SK-N-SH (cell line): ENCODE measurements around the gene SLC3A2. TPM values are rescaled to one million over a fixed set of nuclear protein-coding genes. Genes with fewer than 3 reads are reported as not detected.
A peak's percentile ranks its signal among the peaks of the same experiment; 100 is the strongest.

Experiments
- CTCF ChIA-PET: fragments of 300-600, 350-600 bp; formaldehyde crosslinking; extraction: SDS; loops from one replicate; lab custom pipeline; 2021; lab: Yijun Ruan, JAX
- POLR2A ChIA-PET: fragments of 350-600 bp; sonication (Branson Sonifier 250); formaldehyde crosslinking; extraction: SDS; loops from one replicate; lab custom pipeline; 2020; ENCODE audit warnings: antibody characterized with exemption, inconsistent platforms; lab: Yijun Ruan, JAX
- DNase-seq: peaks from one replicate; pipeline ENCODE4 v3.0.0; 2012
- H2AFZ ChIP-seq: fragments of 200-600 bp; sonication (generic); 2 replicates; pipeline ENCODE4 v1.8.1; 2016; ENCODE audit warnings: antibody characterized with exemption, mild to moderate bottlenecking, low read depth
- H3F3A ChIP-seq: fragments of 200-600 bp; sonication (generic); replicated peaks from 2 replicates; pipeline ENCODE3; 2016; ENCODE audit warnings: antibody characterized with exemption, mild to moderate bottlenecking; ENCODE audit not compliant: insufficient read depth
- H3K27ac ChIP-seq, 2 experiments: fragments of 200-500 bp in 1 of 2; fragments of 200-600 bp in 1 of 2; sonication (Bioruptor generic) in 1 of 2; sonication (generic), shearing (Covaris generic) in 1 of 2; 2 replicates each; pipeline versions ENCODE4 v1.5.1 to v1.6.1; 2014 to 2016; ENCODE audit warnings: low read depth in 2 of 2, inconsistent platforms in 1 of 2, low read length in 1 of 2, mild to moderate bottlenecking in 1 of 2, mixed read lengths in 1 of 2
- H3K27me3 ChIP-seq: fragments of 200-600 bp; sonication (generic), shearing (Covaris generic); 2 replicates; pipeline ENCODE4 v1.6.1; 2016; ENCODE audit warnings: mixed run types; ENCODE audit not compliant: insufficient read depth
- H3K36me3 ChIP-seq, 2 experiments: fragments of 200-500 bp in 1 of 2; fragments of 200-600 bp in 1 of 2; sonication (Bioruptor generic) in 1 of 2; sonication (generic) in 1 of 2; replicated peaks in 1 of 2; 2 replicates each; pipeline versions ENCODE3 to v1.5.1; 2014 to 2016; ENCODE audit warnings: low read length in 1 of 2, mild to moderate bottlenecking in 1 of 2; ENCODE audit not compliant: insufficient read depth in 2 of 2, control insufficient read depth in 1 of 2
- H3K4me1 ChIP-seq, 2 experiments: fragments of 200-500 bp in 1 of 2; fragments of 200-600 bp in 1 of 2; sonication (Bioruptor generic) in 1 of 2; sonication (generic), shearing (Covaris generic) in 1 of 2; 2 replicates each; pipeline versions ENCODE4 v1.5.1 to v1.6.1; 2014 to 2016; ENCODE audit warnings: low read depth in 1 of 2, low read length in 1 of 2, mixed run types in 1 of 2; ENCODE audit not compliant: insufficient read depth in 2 of 2, control insufficient read depth in 1 of 2
- H3K4me2 ChIP-seq: fragments of 200-600 bp; sonication (generic), shearing (Covaris generic); 2 replicates; pipeline ENCODE4 v1.6.1; 2017; ENCODE audit warnings: mixed run types
- H3K4me3 ChIP-seq, 2 experiments: fragments of 200-500 bp in 1 of 2; fragments of 200-600 bp in 1 of 2; sonication (Bioruptor generic) in 1 of 2; sonication (generic), shearing (Covaris generic) in 1 of 2; 2 replicates each; pipeline versions ENCODE4 v1.5.1 to v1.8.1; 2014 to 2016; ENCODE audit warnings: low read depth in 2 of 2, inconsistent platforms in 1 of 2, low read length in 1 of 2, mild to moderate bottlenecking in 1 of 2, mixed read lengths in 1 of 2, moderate library complexity in 1 of 2
- H3K79me2 ChIP-seq: fragments of 200-600 bp; sonication (generic); 2 replicates; pipeline ENCODE4 v1.8.1; 2017; ENCODE audit warnings: mild to moderate bottlenecking; ENCODE audit not compliant: insufficient read depth
- H3K9ac ChIP-seq: fragments of 200-600 bp; sonication (generic); 2 replicates; pipeline ENCODE4 v1.6.1; 2017; ENCODE audit warnings: mixed run types
- H3K9me2 ChIP-seq: fragments of 200-600 bp; sonication (generic); 2 replicates; pipeline ENCODE4 v1.6.1; 2017; ENCODE audit warnings: mixed run types
- H3K9me3 ChIP-seq: fragments of 200-600 bp; sonication (generic); 2 replicates; pipeline ENCODE4 v1.6.1; 2017; ENCODE audit warnings: mixed run types, mild to moderate bottlenecking, moderate library complexity
- H4K20me1 ChIP-seq: fragments of 200-600 bp; sonication (generic); 2 replicates; pipeline ENCODE4 v1.6.1; 2017; ENCODE audit warnings: mild to moderate bottlenecking, mixed run types; ENCODE audit not compliant: insufficient read depth
- ELF1 ChIP-seq: IDR thresholded peaks from 2 replicates; pipeline ENCODE4 v1.4.0; 2012
- FOXJ3 ChIP-seq: sonication (generic); formaldehyde crosslinking; IDR thresholded peaks from 2 replicates; pipeline ENCODE4 v1.5.1; 2020; ENCODE audit warnings: mild to moderate bottlenecking, missing genetic modification reagents
- MEF2A ChIP-seq: IDR thresholded peaks from 2 replicates; pipeline ENCODE4 v1.4.0; 2012; ENCODE audit warnings: low read depth, borderline replicate concordance
- MXI1 ChIP-seq: IDR thresholded peaks from 2 replicates; pipeline ENCODE4 v1.6.1; 2012; ENCODE audit warnings: mild to moderate bottlenecking, low read depth, low read length, improper control_type of control experiment
- NFIC ChIP-seq: IDR thresholded peaks from 2 replicates; pipeline ENCODE4 v1.4.0; 2012; ENCODE audit warnings: borderline replicate concordance
- NRF1 ChIP-seq: IDR thresholded peaks from 2 replicates; pipeline ENCODE4 v1.6.1; 2012; ENCODE audit warnings: low read depth, mild to moderate bottlenecking, low read length
- PBX3 ChIP-seq: IDR thresholded peaks from 2 replicates; pipeline ENCODE4; 2012
- POLR2AphosphoS5 ChIP-seq: IDR thresholded peaks from 2 replicates; pipeline ENCODE4 v1.6.1; 2012; ENCODE audit warnings: low read depth, low read length
- RXRA ChIP-seq: IDR thresholded peaks from 2 replicates; pipeline ENCODE4 v1.4.0; 2012; ENCODE audit warnings: low read depth, mild to moderate bottlenecking, borderline replicate concordance
- SMC3 ChIP-seq: IDR thresholded peaks from 2 replicates; pipeline ENCODE4 v1.6.1; 2012; ENCODE audit warnings: low read depth, low read length, improper control_type of control experiment
- TAF1 ChIP-seq: IDR thresholded peaks from 2 replicates; pipeline ENCODE4 v1.6.1; 2012; ENCODE audit warnings: low read depth, mild to moderate bottlenecking, low read length, moderate library complexity, borderline replicate concordance
- USF1 ChIP-seq: IDR thresholded peaks from 2 replicates; pipeline ENCODE4 v1.4.0; 2012; ENCODE audit warnings: low read depth, borderline replicate concordance
- YY1 ChIP-seq: IDR thresholded peaks from 2 replicates; pipeline ENCODE4 v1.4.0; 2012; ENCODE audit warnings: low read depth, mild to moderate bottlenecking
- WGBS: methylation state at CpG from one replicate; pipeline ENCODE4 v1.1.6; 2017; ENCODE audit warnings: low lambda C conversion rate; 5-methylcytosine and 5-hydroxymethylcytosine counted together
- polyA plus RNA-seq, 3 experiments: library from polyadenylated mRNA; depleted of rRNA; stranded (reverse); fragments of >200 nt; gene quantifications; 2 replicates each; pipeline ENCODE4 v1.2.3, GENCODE V29; 2012

Gene SLC3A2
- polyA plus RNA-seq, 1 of the 3 experiments (the other 2 are of a cell fraction) = 308 TPM

DNA sequence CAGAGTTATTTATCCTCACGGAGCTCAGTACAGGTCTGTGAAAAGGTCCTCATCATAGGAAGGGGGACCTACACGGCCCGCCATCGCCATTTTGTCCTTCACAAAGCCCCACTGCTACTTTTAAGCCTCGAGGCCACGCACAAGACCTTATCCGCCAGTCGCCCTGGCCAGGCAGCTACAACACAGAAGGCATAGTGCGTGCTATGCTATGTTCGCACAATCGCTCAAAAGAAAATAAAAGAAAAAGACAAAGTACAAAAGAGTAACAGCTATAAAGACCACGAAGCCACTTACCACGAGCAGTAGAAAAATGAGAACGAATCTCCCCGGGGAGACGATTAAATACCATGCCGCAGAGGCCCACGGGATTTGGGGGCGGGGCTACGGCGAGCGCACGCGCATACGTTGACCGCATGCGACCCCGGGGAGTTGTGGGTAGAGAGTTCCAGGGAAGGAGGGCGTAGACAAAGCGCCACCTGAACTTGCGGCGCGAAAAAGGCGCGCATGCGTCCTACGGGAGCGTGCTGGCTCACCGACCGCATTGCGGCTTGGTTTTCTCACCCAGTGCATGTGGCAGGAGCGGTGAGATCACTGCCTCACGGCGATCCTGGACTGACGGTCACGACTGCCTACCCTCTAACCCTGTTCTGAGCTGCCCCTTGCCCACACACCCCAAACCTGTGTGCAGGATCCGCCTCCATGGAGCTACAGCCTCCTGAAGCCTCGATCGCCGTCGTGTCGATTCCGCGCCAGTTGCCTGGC, 24.9 kb upstream of the SLC3A2 start (continued):
- no peak for TF ChIP-seq MEF2A
- no peak for TF ChIP-seq USF1
- TF ChIP-seq FOXJ3 = no peak
- TF ChIP-seq MXI1 = peak; percentile 98
- peak; percentile 100 for TF ChIP-seq POLR2AphosphoS5
- peak; percentile 100 for TF ChIP-seq TAF1
- peak; percentile 30; the same call in 1 of the 2 replicates for TF ChIP-seq PBX3
- peak; percentile 93 for TF ChIP-seq NRF1
- no peak; the same call in 1 of the 2 replicates for TF ChIP-seq SMC3
- TF ChIP-seq RXRA = no peak
- no peak for TF ChIP-seq NFIC

- peaks cover 41% of the 10 kb centered on the region for H3F3A ChIP-seq
- H3K9me2 ChIP-seq = no peaks in the 10 kb centered on the region
- H3K9me3 ChIP-seq = no peaks in the 10 kb centered on the region
- H3K9ac ChIP-seq = peak overlapping the region; percentile 77
- H2AFZ ChIP-seq = peak overlapping the region; percentile 93
- POLR2A ChIA-PET = interaction anchor here (0.9 to 9.4 kb wide), 13 partner anchors 9 to 1192 kb away, joined by 3 to 146 read pairs (median 11); partner anchors contain the start of genes HNRNPUL2, NXF1, SLC3A2 and STX5
- H3K79me2 ChIP-seq = peaks cover 53% of the 10 kb centered on the region
- no peak for TF ChIP-seq YY1
- no peak for TF ChIP-seq ELF1
- no peak for TF ChIP-seq MXI1
- peak overlapping the region; percentile 84 for H3K4me2 ChIP-seq
- peak overlapping the region; percentile 69 to 90 for H3K4me3 ChIP-seq
- H3K27ac ChIP-seq = peak overlapping the region; percentile 61 to 88
- WGBS = 3% methylated on average over 17 of the region's 20 CpGs
- CTCF ChIA-PET = interaction anchor here (0.8 to 5.2 kb wide), 5 partner anchors 16 to 84 kb away, joined by 3 to 46 read pairs (median 4); partner anchors contain the start of genes SLC3A2 and TMEM179B
- DNase-seq = no peak
- peaks cover 34 to 38% of the 10 kb centered on the region in 2 experiments for H3K36me3 ChIP-seq
- peaks cover 39% of the 10 kb centered on the region for H4K20me1 ChIP-seq
- peaks cover 14 to 16% of the 10 kb centered on the region in 2 experiments; a peak in 3 of 4 replicates for H3K4me1 ChIP-seq
- no peaks in the 10 kb centered on the region for H3K27me3 ChIP-seq
Observed at GRCh38 chr11:62856333-62856895, 24.3 kb upstream of the SLC3A2 start.
